IMR-90 (cell line): ENCODE data around the gene NLRP3. TPM values are rescaled to one million over a fixed set of nuclear protein-coding genes. Genes with fewer than 3 reads are reported as not detected.

Experiments
- ATAC-seq: fragments of 200-7000 bp; cut with Tn5 transposase; 2 replicates; pipeline ENCODE4 v1.9.1; 2020; ENCODE audit warnings: low read depth, mild to moderate bottlenecking, moderate library complexity
- BruUV-seq: library from RNA; stranded (reverse); fragments of 400-500 nt; replicated peaks from 2 replicates; lab custom pipeline; 2021; lab: Mats Ljungman, UMichigan
- CTCF ChIA-PET: fragments of 300-600 bp; formaldehyde crosslinking; extraction: SDS; loops from one replicate; lab custom pipeline; 2021; ENCODE audit warnings: antibody characterized with exemption; lab: Yijun Ruan, JAX
- POLR2A ChIA-PET: fragments of 300-600 bp; sonication (Branson Sonifier 250); formaldehyde crosslinking; loops from one replicate; lab custom pipeline; 2022; ENCODE audit warnings: antibody characterized with exemption; ENCODE audit not compliant: unreplicated experiment; lab: Charles Lee
- DNase-seq: peaks from one replicate; pipeline ENCODE4 v3.0.0; 2013
- H2AFZ ChIP-seq: replicated peaks from 2 replicates; pipeline ENCODE3; 2013; ENCODE audit warnings: low read length, mild to moderate bottlenecking; ENCODE audit not compliant: poor library complexity
- H2AK5ac ChIP-seq: 2 replicates; pipeline ENCODE4 v1.6.1; 2013; ENCODE audit warnings: low read depth, low read length, inconsistent platforms
- H2AK9ac ChIP-seq: replicated peaks from 2 replicates; pipeline ENCODE3; 2013; ENCODE audit warnings: mild to moderate bottlenecking, low read depth, low read length, moderate library complexity; ENCODE audit not compliant: poor library complexity
- H2BK120ac ChIP-seq: 2 replicates; pipeline ENCODE4 v1.6.1; 2013; ENCODE audit warnings: low read depth, low read length, inconsistent platforms
- H2BK15ac ChIP-seq: 3 replicates; pipeline ENCODE4 v1.6.1; 2013; ENCODE audit warnings: low read depth, low read length, inconsistent platforms
- H2BK20ac ChIP-seq: 2 replicates; pipeline ENCODE4 v1.6.1; 2013; ENCODE audit warnings: low read depth, mild to moderate bottlenecking, inconsistent platforms, low read length, moderate library complexity
- H2BK5ac ChIP-seq: 2 replicates; pipeline ENCODE4 v1.6.1; 2013; ENCODE audit warnings: mild to moderate bottlenecking, low read depth, low read length, inconsistent platforms; ENCODE audit not compliant: poor library complexity, severe bottlenecking
- H3K14ac ChIP-seq: replicated peaks from 2 replicates; pipeline ENCODE4 v1.6.1; 2013; ENCODE audit warnings: low read depth, low read length, inconsistent platforms
- H3K18ac ChIP-seq: 2 replicates; pipeline ENCODE4 v1.6.1; 2013; ENCODE audit warnings: low read depth, low read length, control low read depth
- H3K23ac ChIP-seq: 2 replicates; pipeline ENCODE4 v1.6.1; 2013; ENCODE audit warnings: low read depth, low read length, inconsistent platforms
- H3K27ac ChIP-seq: 2 replicates; pipeline ENCODE4 v1.5.1; 2013; ENCODE audit warnings: mild to moderate bottlenecking, control low read depth, low read length; ENCODE audit not compliant: insufficient read depth
- H3K27me3 ChIP-seq: 2 replicates; pipeline ENCODE4 v1.6.1; 2013; ENCODE audit warnings: low read length; ENCODE audit not compliant: control insufficient read depth, insufficient read depth
- H3K36me3 ChIP-seq: 2 replicates; pipeline ENCODE4 v1.6.1; 2013; ENCODE audit warnings: low read length, mixed read lengths; ENCODE audit not compliant: control insufficient read depth, insufficient read depth
- H3K4ac ChIP-seq: 2 replicates; pipeline ENCODE4 v1.6.1; 2013; ENCODE audit warnings: low read depth, low read length, inconsistent platforms
- H3K4me1 ChIP-seq: 2 replicates; pipeline ENCODE4 v1.6.1; 2013; ENCODE audit warnings: low read length, mixed read lengths; ENCODE audit not compliant: control insufficient read depth, insufficient read depth
- H3K4me2 ChIP-seq: 2 replicates; pipeline ENCODE4 v1.6.1; 2013; ENCODE audit warnings: low read depth, mild to moderate bottlenecking, control low read depth, low read length, moderate library complexity
- H3K4me3 ChIP-seq: 2 replicates; pipeline ENCODE4 v1.5.1; 2013; ENCODE audit warnings: low read depth, mild to moderate bottlenecking, control low read depth, low read length, moderate library complexity; ENCODE audit not compliant: insufficient read depth
- H3K56ac ChIP-seq: 2 replicates; pipeline ENCODE4 v1.6.1; 2013; ENCODE audit warnings: low read length, inconsistent platforms; ENCODE audit not compliant: insufficient read depth; ENCODE audit errors: extremely low read depth
- H3K79me1 ChIP-seq, 2 experiments: 2 replicates each; pipeline ENCODE4 v1.6.1; 2013; ENCODE audit warnings: low read length in 2 of 2, inconsistent platforms in 1 of 2, low read depth in 1 of 2
- H3K9ac ChIP-seq: 2 replicates; pipeline ENCODE4 v1.6.1; 2013; ENCODE audit warnings: low read depth, low read length, control low read depth
- H3K9me1 ChIP-seq: 2 replicates; pipeline ENCODE4 v1.6.1; 2013; ENCODE audit warnings: low read length, inconsistent platforms; ENCODE audit not compliant: insufficient read depth
- H3K9me3 ChIP-seq: 2 replicates; pipeline ENCODE4 v1.6.1; 2013; ENCODE audit warnings: low read length; ENCODE audit not compliant: control insufficient read depth, insufficient read depth
- H4K20me1 ChIP-seq: 2 replicates; pipeline ENCODE4 v1.6.1; 2013; ENCODE audit warnings: low read length, inconsistent platforms; ENCODE audit not compliant: insufficient read depth
- H4K5ac ChIP-seq: 2 replicates; pipeline ENCODE4 v1.6.1; 2013; ENCODE audit warnings: mild to moderate bottlenecking, low read depth, low read length, control low read depth
- H4K8ac ChIP-seq, 2 experiments: 2 replicates each; pipeline ENCODE4 v1.6.1; 2013; ENCODE audit warnings: low read depth in 2 of 2, low read length in 2 of 2, control low read depth in 1 of 2, inconsistent platforms in 1 of 2
- H4K91ac ChIP-seq: 2 replicates; pipeline ENCODE4 v1.6.1; 2013; ENCODE audit warnings: low read depth, low read length, inconsistent platforms; ENCODE audit not compliant: insufficient read depth
- BHLHE40 ChIP-seq: fragments of 150-350 bp; IDR thresholded peaks from 2 replicates; pipeline ENCODE4 v1.6.1; 2016; ENCODE audit warnings: mild to moderate bottlenecking, low read depth, low read length
- CEBPB ChIP-seq: IDR thresholded peaks from 2 replicates; pipeline ENCODE4 v1.6.1; 2012; ENCODE audit warnings: low read depth, low read length, improper control_type of control experiment
- CHD1 ChIP-seq: IDR thresholded peaks from 2 replicates; pipeline ENCODE4 v1.6.1; 2012; ENCODE audit warnings: low read depth, low read length, improper control_type of control experiment
- CTCF ChIP-seq: conservative IDR thresholded peaks from 2 replicates; pipeline ENCODE4 v1.5.1; 2012; ENCODE audit warnings: mild to moderate bottlenecking, low read depth, low read length, improper control_type of control experiment
- FOS ChIP-seq: fragments of 150-350 bp; IDR thresholded peaks from 2 replicates; pipeline ENCODE4 v1.6.1; 2016; ENCODE audit warnings: low read depth, low read length
- MAFK ChIP-seq: IDR thresholded peaks from 2 replicates; pipeline ENCODE4 v1.6.1; 2012; ENCODE audit warnings: low read depth, low read length, improper control_type of control experiment
- MAZ ChIP-seq: IDR thresholded peaks from 2 replicates; pipeline ENCODE4 v1.6.1; 2012; ENCODE audit warnings: low read depth, mild to moderate bottlenecking, low read length, improper control_type of control experiment, moderate library complexity, borderline replicate concordance
- MXI1 ChIP-seq: IDR thresholded peaks from 2 replicates; pipeline ENCODE4 v1.6.1; 2012; ENCODE audit warnings: low read depth, mild to moderate bottlenecking, low read length, moderate library complexity, borderline replicate concordance
- NFE2L2 ChIP-seq: fragments of 150-350 bp; IDR thresholded peaks from 2 replicates; pipeline ENCODE4 v1.6.1; 2016; ENCODE audit warnings: low read depth, mild to moderate bottlenecking, low read length
- POLR2A ChIP-seq: IDR thresholded peaks from 2 replicates; pipeline ENCODE4 v1.6.1; 2012; ENCODE audit warnings: mild to moderate bottlenecking, low read depth, low read length
- RAD21 ChIP-seq: IDR thresholded peaks from 2 replicates; pipeline ENCODE4 v1.6.1; 2012; ENCODE audit warnings: low read length, improper control_type of control experiment
- RCOR1 ChIP-seq: IDR thresholded peaks from 2 replicates; pipeline ENCODE4 v1.6.1; 2012; ENCODE audit warnings: mild to moderate bottlenecking, low read length, improper control_type of control experiment; ENCODE audit not compliant: insufficient replicate concordance
- RFX5 ChIP-seq: IDR thresholded peaks from 2 replicates; pipeline ENCODE4 v1.8.0; 2012; ENCODE audit warnings: low read depth, mild to moderate bottlenecking, low read length, moderate library complexity
- SMC3 ChIP-seq: fragments of 150-350 bp; IDR thresholded peaks from 2 replicates; pipeline ENCODE4 v1.6.1; 2016; ENCODE audit warnings: low read depth, mild to moderate bottlenecking, antibody characterized with exemption, low read length, moderate library complexity
- WGBS, 2 experiments: methylation state at CpG; one replicate each; pipeline versions ENCODE4 v1.1.5 to v1.1.7; 2013; ENCODE audit warnings: missing lambda C conversion rate in 2 of 2; ENCODE audit not compliant: insufficient read length in 1 of 2; ENCODE audit errors: extremely low coverage in 2 of 2; 5-methylcytosine and 5-hydroxymethylcytosine counted together
- dilution Hi-C: fragments of 300-500 bp; cut with HindIII; formaldehyde crosslinking; loops from one replicate; pipeline ENCODE4 v1.14.3; 2018; ENCODE audit warnings: low sequenced_read_pairs; ENCODE audit not compliant: unreplicated experiment
- in situ Hi-C: fragments of 300-500 bp; cut with MboI; formaldehyde crosslinking; loops from 3 replicates; pipeline ENCODE4 v1.14.3; 2019; ENCODE audit warnings: low sequenced_read_pairs, inconsistent platforms, mixed read lengths
- intact Hi-C: fragments of 100-400 bp; cut with micrococcal nuclease; formaldehyde crosslinking; loops from 2 replicates; pipeline ENCODE4 v1.10.0; 2022
- polyA plus RNA-seq, 3 experiments: library from polyadenylated mRNA; depleted of rRNA; stranded (reverse); fragments of >200 nt; gene quantifications; 2 replicates each; pipeline ENCODE4 v1.2.3, GENCODE V29; 2012; ENCODE audit warnings: low replicate concordance in 1 of 3
- total RNA-seq: library from RNA; depleted of rRNA; stranded (reverse); fragments of >200 nt; gene quantifications from 2 replicates; pipeline ENCODE4 v1.2.3, GENCODE V29; 2012
- TF ChIP-seq, protein P1 (sequence below): fragments of 150-350 bp; IDR thresholded peaks from 2 replicates; pipeline ENCODE4 v1.6.1; 2016; ENCODE audit warnings: low read depth, mild to moderate bottlenecking, low read length, moderate library complexity, borderline replicate concordance
- TF ChIP-seq, protein P2 (sequence below): fragments of 150-350 bp; IDR thresholded peaks from 2 replicates; pipeline ENCODE4 v1.6.1; 2017; ENCODE audit warnings: mild to moderate bottlenecking, antibody characterized with exemption, low read length, low read depth

NLRP3 gene
- total and polyA plus RNA-seq, 2 of the 4 experiments (the other 2 are of a cell fraction), result 0.18 TPM; not detected in 1

DNA sequence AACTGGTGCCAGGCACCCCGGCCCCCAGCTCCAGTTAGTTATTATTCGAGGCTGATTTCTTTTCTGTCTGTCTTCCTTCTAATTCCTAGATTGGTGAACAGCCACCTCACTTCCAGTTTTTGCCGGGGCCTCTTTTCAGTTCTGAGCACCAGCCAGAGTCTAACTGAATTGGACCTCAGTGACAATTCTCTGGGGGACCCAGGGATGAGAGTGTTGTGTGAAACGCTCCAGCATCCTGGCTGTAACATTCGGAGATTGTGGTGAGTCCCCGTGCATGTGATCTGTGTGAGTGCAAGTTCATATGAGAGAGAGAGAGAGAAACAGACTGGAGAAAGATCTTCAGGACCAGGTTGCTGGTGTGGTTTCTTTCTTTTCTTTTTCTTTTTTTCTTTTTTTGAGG, 13.5 kb downstream of the NLRP3 start:
- Histone ChIP-seq H3K9me3 (peaks cover 8% of the 10 kb centered on the region), H2AFZ (no peak overlapping the region), H4K5ac (no peak overlapping the region), H2BK5ac (no peak overlapping the region), H3K79me1 (no peaks in the 10 kb centered on the region), H2AK5ac (no peak overlapping the region), H3K27me3 (no peaks in the 10 kb centered on the region), H3K18ac (no peak overlapping the region), H3K4me1 (no peaks in the 10 kb centered on the region), H3K4ac (no peak overlapping the region), H2BK120ac (no peak overlapping the region), H3K36me3 (no peaks in the 10 kb centered on the region), H2BK15ac (no peak overlapping the region), H4K91ac (no peak overlapping the region), H3K9ac (no peak overlapping the region), H4K8ac (no peak overlapping the region), H3K27ac (no peak overlapping the region), H3K23ac (no peak overlapping the region), H2AK9ac (no peak overlapping the region), H3K4me3 (no peak overlapping the region), H3K14ac (no peak overlapping the region), H2BK20ac (no peak overlapping the region), H3K56ac (no peak overlapping the region), H4K20me1 (no peaks in the 10 kb centered on the region), H3K4me2 (no peak overlapping the region), H3K9me1 (no peaks in the 10 kb centered on the region)
- dilution Hi-C loops, result no loop called here
- POLR2A ChIA-PET, result no interaction called here
- BruUV-seq, result no TSS peak
- in situ Hi-C loops, result no loop called here
- no peak for ATAC-seq
- DNase-seq, result no peak
- no CpG with 5 or more reads among the region's 6 CpGs for whole genome bisulfite sequencing, 2 experiments
- CTCF ChIA-PET, result no interaction called here
- intact Hi-C loops, result no loop called here
- TF ChIP-seq CHD1 (no peak), POLR2A (no peak), CTCF (no peak), MAZ (no peak), CEBPB (no peak), FOS (no peak), MXI1 (no peak), NFE2L2 (no peak), SMC3 (no peak), RFX5 (no peak), BHLHE40 (no peak), RAD21 (no peak), RCOR1 (no peak), MAFK (no peak)
- TF ChIP-seq, protein P1, sequence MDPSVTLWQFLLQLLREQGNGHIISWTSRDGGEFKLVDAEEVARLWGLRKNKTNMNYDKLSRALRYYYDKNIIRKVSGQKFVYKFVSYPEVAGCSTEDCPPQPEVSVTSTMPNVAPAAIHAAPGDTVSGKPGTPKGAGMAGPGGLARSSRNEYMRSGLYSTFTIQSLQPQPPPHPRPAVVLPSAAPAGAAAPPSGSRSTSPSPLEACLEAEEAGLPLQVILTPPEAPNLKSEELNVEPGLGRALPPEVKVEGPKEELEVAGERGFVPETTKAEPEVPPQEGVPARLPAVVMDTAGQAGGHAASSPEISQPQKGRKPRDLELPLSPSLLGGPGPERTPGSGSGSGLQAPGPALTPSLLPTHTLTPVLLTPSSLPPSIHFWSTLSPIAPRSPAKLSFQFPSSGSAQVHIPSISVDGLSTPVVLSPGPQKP, result no peak
- TF ChIP-seq, protein P2, sequence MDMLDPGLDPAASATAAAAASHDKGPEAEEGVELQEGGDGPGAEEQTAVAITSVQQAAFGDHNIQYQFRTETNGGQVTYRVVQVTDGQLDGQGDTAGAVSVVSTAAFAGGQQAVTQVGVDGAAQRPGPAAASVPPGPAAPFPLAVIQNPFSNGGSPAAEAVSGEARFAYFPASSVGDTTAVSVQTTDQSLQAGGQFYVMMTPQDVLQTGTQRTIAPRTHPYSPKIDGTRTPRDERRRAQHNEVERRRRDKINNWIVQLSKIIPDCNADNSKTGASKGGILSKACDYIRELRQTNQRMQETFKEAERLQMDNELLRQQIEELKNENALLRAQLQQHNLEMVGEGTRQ, result no peak
